ENCODE data around the gene PANX1.

DNA sequence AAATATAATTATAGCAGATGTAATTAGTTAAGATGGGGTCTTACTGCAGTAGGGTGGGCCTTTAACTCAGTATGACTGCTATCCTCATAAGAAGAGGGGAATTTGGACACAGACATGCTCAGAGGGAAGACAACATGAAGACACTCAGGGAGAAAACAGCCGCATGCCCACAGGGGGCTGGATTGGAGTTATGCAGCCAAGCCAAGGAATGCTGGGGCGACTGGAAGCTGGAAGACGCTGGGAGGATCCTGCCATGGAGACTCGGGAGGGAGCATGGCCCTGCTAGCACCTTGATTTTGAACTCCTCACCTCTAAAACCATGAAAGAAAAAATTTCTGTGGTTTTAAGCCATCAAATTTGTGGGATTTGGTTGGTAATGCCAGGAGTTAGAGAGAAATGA, 40.9 kb downstream of the PANX1 start:
- TF ChIP-seq, protein P1, sequence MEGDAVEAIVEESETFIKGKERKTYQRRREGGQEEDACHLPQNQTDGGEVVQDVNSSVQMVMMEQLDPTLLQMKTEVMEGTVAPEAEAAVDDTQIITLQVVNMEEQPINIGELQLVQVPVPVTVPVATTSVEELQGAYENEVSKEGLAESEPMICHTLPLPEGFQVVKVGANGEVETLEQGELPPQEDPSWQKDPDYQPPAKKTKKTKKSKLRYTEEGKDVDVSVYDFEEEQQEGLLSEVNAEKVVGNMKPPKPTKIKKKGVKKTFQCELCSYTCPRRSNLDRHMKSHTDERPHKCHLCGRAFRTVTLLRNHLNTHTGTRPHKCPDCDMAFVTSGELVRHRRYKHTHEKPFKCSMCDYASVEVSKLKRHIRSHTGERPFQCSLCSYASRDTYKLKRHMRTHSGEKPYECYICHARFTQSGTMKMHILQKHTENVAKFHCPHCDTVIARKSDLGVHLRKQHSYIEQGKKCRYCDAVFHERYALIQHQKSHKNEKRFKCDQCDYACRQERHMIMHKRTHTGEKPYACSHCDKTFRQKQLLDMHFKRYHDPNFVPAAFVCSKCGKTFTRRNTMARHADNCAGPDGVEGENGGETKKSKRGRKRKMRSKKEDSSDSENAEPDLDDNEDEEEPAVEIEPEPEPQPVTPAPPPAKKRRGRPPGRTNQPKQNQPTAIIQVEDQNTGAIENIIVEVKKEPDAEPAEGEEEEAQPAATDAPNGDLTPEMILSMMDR (conservative IDR thresholded peaks at IDR 0.05; ENCODE audit: low read depth in 2 of 2), result no peak
- no peak for TF ChIP-seq EZH2 (IDR thresholded peaks at IDR 0.05; ENCODE audit: low read depth, unreplicated experiment)
- TF ChIP-seq, protein P2, sequence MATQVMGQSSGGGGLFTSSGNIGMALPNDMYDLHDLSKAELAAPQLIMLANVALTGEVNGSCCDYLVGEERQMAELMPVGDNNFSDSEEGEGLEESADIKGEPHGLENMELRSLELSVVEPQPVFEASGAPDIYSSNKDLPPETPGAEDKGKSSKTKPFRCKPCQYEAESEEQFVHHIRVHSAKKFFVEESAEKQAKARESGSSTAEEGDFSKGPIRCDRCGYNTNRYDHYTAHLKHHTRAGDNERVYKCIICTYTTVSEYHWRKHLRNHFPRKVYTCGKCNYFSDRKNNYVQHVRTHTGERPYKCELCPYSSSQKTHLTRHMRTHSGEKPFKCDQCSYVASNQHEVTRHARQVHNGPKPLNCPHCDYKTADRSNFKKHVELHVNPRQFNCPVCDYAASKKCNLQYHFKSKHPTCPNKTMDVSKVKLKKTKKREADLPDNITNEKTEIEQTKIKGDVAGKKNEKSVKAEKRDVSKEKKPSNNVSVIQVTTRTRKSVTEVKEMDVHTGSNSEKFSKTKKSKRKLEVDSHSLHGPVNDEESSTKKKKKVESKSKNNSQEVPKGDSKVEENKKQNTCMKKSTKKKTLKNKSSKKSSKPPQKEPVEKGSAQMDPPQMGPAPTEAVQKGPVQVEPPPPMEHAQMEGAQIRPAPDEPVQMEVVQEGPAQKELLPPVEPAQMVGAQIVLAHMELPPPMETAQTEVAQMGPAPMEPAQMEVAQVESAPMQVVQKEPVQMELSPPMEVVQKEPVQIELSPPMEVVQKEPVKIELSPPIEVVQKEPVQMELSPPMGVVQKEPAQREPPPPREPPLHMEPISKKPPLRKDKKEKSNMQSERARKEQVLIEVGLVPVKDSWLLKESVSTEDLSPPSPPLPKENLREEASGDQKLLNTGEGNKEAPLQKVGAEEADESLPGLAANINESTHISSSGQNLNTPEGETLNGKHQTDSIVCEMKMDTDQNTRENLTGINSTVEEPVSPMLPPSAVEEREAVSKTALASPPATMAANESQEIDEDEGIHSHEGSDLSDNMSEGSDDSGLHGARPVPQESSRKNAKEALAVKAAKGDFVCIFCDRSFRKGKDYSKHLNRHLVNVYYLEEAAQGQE (IDR thresholded peaks at IDR 0.05; ENCODE audit: unreplicated experiment), result no peak
- TF ChIP-seq, protein P3, sequence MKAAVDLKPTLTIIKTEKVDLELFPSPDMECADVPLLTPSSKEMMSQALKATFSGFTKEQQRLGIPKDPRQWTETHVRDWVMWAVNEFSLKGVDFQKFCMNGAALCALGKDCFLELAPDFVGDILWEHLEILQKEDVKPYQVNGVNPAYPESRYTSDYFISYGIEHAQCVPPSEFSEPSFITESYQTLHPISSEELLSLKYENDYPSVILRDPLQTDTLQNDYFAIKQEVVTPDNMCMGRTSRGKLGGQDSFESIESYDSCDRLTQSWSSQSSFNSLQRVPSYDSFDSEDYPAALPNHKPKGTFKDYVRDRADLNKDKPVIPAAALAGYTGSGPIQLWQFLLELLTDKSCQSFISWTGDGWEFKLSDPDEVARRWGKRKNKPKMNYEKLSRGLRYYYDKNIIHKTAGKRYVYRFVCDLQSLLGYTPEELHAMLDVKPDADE (IDR thresholded peaks at IDR 0.05), result no peak
- no peak for TF ChIP-seq CREB1 (CRISPR knock-in tag; IDR thresholded peaks at IDR 0.05; ENCODE audit: low read depth)
- TF ChIP-seq POLR2AphosphoS5 (IDR thresholded peaks at IDR 0.05; ENCODE audit: low read depth), result no peak
- TF ChIP-seq ZNF114 (CRISPR knock-in tag; IDR thresholded peaks at IDR 0.05), result no peak
- no peak for TF ChIP-seq EZH2phosphoT487 (IDR thresholded peaks at IDR 0.05; ENCODE audit: unreplicated experiment)

Data from GM23338 (cell line).